AG04450 (cell line): Measurements from ENCODE around the gene CIBAR2. TPM values are rescaled to one million over a fixed set of nuclear protein-coding genes. Genes with fewer than 3 reads are reported as not detected.
A peak's percentile ranks its signal among the peaks of the same experiment; 100 is the strongest.

ENCODE experiments used
- CTCF ChIA-PET: fragments of 300-600, 350-600 bp; formaldehyde crosslinking; extraction: SDS; loops from one replicate; lab custom pipeline; 2022; ENCODE audit warnings: antibody characterized with exemption, inconsistent platforms; lab: Charles Lee
- POLR2A ChIA-PET: fragments of 350-600 bp; formaldehyde crosslinking; extraction: SDS; loops from one replicate; lab custom pipeline; 2021; ENCODE audit warnings: antibody characterized with exemption, inconsistent platforms; lab: Yijun Ruan, JAX
- DNase-seq: peaks from one replicate; pipeline ENCODE4 v3.0.0-alpha.2; 2011; ENCODE audit warnings: low read depth, low spot score
- H3K27ac ChIP-seq: one replicate; pipeline ENCODE4 v1.5.1; 2012; ENCODE audit warnings: low read depth, low read length, control low read depth
- H3K27me3 ChIP-seq: one replicate; pipeline ENCODE4 v1.6.0; 2012; ENCODE audit warnings: low read length; ENCODE audit not compliant: control insufficient read depth, insufficient read depth
- H3K4me3 ChIP-seq: 2 replicates; pipeline ENCODE4 v1.5.1; 2011; ENCODE audit warnings: mild to moderate bottlenecking, low read depth, low read length, control low read depth
- H3K9me3 ChIP-seq: 2 replicates; pipeline ENCODE4 v1.5.1; 2012; ENCODE audit warnings: low read length; ENCODE audit not compliant: control insufficient read depth, insufficient read depth
- polyA plus RNA-seq: library from polyadenylated mRNA; depleted of rRNA; stranded (reverse); fragments of >200 nt; gene quantifications from 2 replicates; pipeline ENCODE4 v1.2.3, GENCODE V29; 2011
- TF ChIP-seq, protein P1 (sequence below): IDR thresholded peaks from 2 replicates; pipeline ENCODE4 v1.5.1; 2011; ENCODE audit warnings: low read depth, low read length, control low read depth, inconsistent platforms

Gene CIBAR2
- polyA plus RNA-seq, 1 experiment: 0.41 TPM

GRCh38 chr16:85134076-85134788, 22.0 kb upstream of the CIBAR2 start:
- no peak overlapping the region for H3K27ac ChIP-seq
- H3K27me3 ChIP-seq: no peaks in the 10 kb centered on the region
- peaks cover 5% of the 10 kb centered on the region; the same call in 1 of the 2 replicates for H3K9me3 ChIP-seq
- POLR2A ChIA-PET: no interaction called here
- CTCF ChIA-PET: interaction anchor here (1.4 kb wide), 1 partner anchor 119 kb away, joined by 3 read pairs; no protein-coding TSS in a partner anchor
- DNase-seq: no peak
- H3K4me3 ChIP-seq: no peak overlapping the region
- TF ChIP-seq, protein P1, sequence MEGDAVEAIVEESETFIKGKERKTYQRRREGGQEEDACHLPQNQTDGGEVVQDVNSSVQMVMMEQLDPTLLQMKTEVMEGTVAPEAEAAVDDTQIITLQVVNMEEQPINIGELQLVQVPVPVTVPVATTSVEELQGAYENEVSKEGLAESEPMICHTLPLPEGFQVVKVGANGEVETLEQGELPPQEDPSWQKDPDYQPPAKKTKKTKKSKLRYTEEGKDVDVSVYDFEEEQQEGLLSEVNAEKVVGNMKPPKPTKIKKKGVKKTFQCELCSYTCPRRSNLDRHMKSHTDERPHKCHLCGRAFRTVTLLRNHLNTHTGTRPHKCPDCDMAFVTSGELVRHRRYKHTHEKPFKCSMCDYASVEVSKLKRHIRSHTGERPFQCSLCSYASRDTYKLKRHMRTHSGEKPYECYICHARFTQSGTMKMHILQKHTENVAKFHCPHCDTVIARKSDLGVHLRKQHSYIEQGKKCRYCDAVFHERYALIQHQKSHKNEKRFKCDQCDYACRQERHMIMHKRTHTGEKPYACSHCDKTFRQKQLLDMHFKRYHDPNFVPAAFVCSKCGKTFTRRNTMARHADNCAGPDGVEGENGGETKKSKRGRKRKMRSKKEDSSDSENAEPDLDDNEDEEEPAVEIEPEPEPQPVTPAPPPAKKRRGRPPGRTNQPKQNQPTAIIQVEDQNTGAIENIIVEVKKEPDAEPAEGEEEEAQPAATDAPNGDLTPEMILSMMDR: no peak

- TF ChIP-seq, protein P1: no peak
- no peaks in the 10 kb centered on the region for H3K27me3 ChIP-seq
- no peak overlapping the region for H3K27ac ChIP-seq
- POLR2A ChIA-PET: no interaction called here
- no peak overlapping the region for H3K4me3 ChIP-seq
- CTCF ChIA-PET: interaction anchor here (0.7 kb wide), 1 partner anchor 283 kb away, joined by 5 read pairs; no protein-coding TSS in a partner anchor
- peaks cover 5% of the 10 kb centered on the region; the same call in 1 of the 2 replicates for H3K9me3 ChIP-seq
- no peak for DNase-seq
These were observed 21.0 kb upstream of the CIBAR2 start for GRCh38 chr16:85133290-85133599.

GRCh38 chr16:85132456-85133289, 20.4 kb upstream of the CIBAR2 start:
- no peak for DNase-seq
- CTCF ChIA-PET: interaction anchor here (0.7 to 1.5 kb wide), 2 partner anchors 18 to 283 kb away, joined by 5 read pairs; no protein-coding TSS in a partner anchor
- POLR2A ChIA-PET: no interaction called here
- peaks cover 5% of the 10 kb centered on the region; the same call in 1 of the 2 replicates for H3K9me3 ChIP-seq
- H3K27me3 ChIP-seq: no peaks in the 10 kb centered on the region
- TF ChIP-seq, protein P1: no peak
- H3K27ac ChIP-seq: no peak overlapping the region
- H3K4me3 ChIP-seq: no peak overlapping the region

GRCh38 chr16:85130705-85131028, 18.4 kb upstream of the CIBAR2 start:
- H3K27ac ChIP-seq: peak overlapping the region; percentile 76
- CTCF ChIA-PET: interaction anchor here (1.0 to 2.6 kb wide), 3 partner anchors 16 to 122 kb away, joined by 3 to 22 read pairs (median 5); no protein-coding TSS in a partner anchor
- H3K27me3 ChIP-seq: no peaks in the 10 kb centered on the region
- no peak for DNase-seq
- no peaks in the 10 kb centered on the region; the same call in 1 of the 2 replicates for H3K9me3 ChIP-seq
- TF ChIP-seq, protein P1: no peak
- POLR2A ChIA-PET: no interaction called here
- H3K4me3 ChIP-seq: no peak overlapping the region
